Activated CD8-positive, alpha-beta T cell treated with anti-CD3 and anti-CD28 coated beads for 36 hours (primary cell): ENCODE results near the gene URM1. TPM values are rescaled to one million over a fixed set of nuclear protein-coding genes. Genes with fewer than 3 reads are reported as not detected.
A peak's percentile ranks its signal among the peaks of the same experiment; 100 is the strongest.

Experiments
- ATAC-seq: fragments of 200-7000 bp; cut with Tn5 transposase; one replicate; pipeline ENCODE4 v1.10.0; 2021; ENCODE audit warnings: mild to moderate bottlenecking, moderate library complexity
- CTCF ChIA-PET: fragments of 350-600 bp; sonication (Branson Sonifier 250); formaldehyde crosslinking; loops from one replicate; lab custom pipeline; 2021; ENCODE audit warnings: antibody characterized with exemption; lab: Charles Lee
- POLR2A ChIA-PET: fragments of 350-600 bp; sonication (Branson Sonifier 250); formaldehyde crosslinking; loops from one replicate; lab custom pipeline; 2021; ENCODE audit warnings: antibody characterized with exemption; lab: Charles Lee
- DNase-seq: peaks from one replicate; pipeline ENCODE4 v3.0.0-alpha.2; 2020
- H3K27ac Mint-ChIP-seq: one replicate; pipeline ENCODE4 v1.8.0; 2021; ENCODE audit warnings: mild to moderate bottlenecking, mixed read lengths
- H3K27me3 Mint-ChIP-seq: one replicate; pipeline ENCODE4 v1.8.0; 2021; ENCODE audit warnings: mixed read lengths
- H3K36me3 Mint-ChIP-seq: one replicate; pipeline ENCODE4 v1.8.0; 2021; ENCODE audit warnings: low read depth, mixed read lengths
- H3K4me1 Mint-ChIP-seq: one replicate; pipeline ENCODE4 v1.8.0; 2021; ENCODE audit warnings: low read depth, mixed read lengths
- H3K4me3 Mint-ChIP-seq: one replicate; pipeline ENCODE4 v1.8.0; 2021; ENCODE audit warnings: mild to moderate bottlenecking, moderate library complexity, mixed read lengths
- H3K9me3 Mint-ChIP-seq: one replicate; pipeline ENCODE4 v1.8.0; 2021; ENCODE audit warnings: mixed read lengths
- intact Hi-C: fragments of 100-400 bp; cut with micrococcal nuclease; formaldehyde crosslinking; loops from one replicate; pipeline ENCODE4 v1.10.0; 2022
- total RNA-seq, 2 experiments: library from RNA; stranded (reverse); gene quantifications; one replicate each; pipeline ENCODE4 v1.2.3, GENCODE V29; 2021
- TF ChIP-seq, protein P1 (sequence below): fragments of 200-600 bp; IDR thresholded peaks from one replicate; pipeline ENCODE4 v1.8.0; 2022; ENCODE audit warnings: antibody characterized with exemption, mild to moderate bottlenecking

The URM1 gene
- total RNA-seq: 10 to 100 TPM; 56.3 to 60.2 TPM

DNA sequence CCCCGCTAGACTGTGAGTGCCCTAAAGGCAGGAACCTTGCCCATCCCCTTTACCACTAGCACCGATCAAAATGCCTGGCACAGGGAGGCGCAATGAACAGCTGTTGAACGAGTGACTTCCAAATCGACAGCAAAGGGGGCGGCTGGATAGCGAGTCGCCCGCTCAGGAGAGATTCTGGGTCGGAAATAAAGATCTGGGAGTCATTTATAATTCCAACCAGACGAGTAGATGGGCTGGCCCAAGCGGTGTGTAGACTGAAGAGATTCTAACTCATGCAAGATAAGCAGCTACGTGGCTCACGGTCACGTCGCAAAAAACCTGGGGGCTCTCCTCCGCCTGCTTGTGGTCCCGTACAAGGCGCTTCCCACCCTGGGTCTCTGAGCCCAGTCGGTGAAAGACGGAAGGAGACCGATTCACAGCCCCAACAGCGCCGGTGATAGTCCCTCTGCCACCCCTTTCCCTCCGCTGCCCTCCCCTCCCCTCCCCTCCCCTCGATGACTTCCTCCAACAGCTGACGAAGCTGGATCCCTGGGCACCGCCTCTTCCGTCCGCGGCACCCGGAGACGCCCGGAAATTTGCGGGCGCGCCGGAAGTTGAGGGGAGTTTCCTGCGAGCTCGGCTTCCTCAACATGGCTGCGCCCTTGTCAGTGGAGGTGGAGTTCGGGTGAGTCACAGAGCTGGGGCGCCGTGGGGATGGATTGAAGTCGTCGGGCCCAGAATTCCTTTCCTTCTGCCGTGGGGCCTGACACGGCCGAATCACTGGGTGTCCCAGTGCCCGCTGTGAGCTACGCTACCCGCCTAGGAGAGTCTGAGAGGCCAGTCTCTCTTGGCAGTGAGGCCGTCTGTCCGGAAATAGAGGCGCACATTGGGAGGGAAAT lies at the start of gene URM1:
Gene URM1, plus strand, starts transcription at position 623 of the 878 bp plus-strand sequence. Its CDS starts 7 bp downstream, at position 630.
- CTCF ChIA-PET: interaction anchor here (0.7 to 4.3 kb wide), 6 partner anchors 9 to 180 kb away, joined by 3 to 38 read pairs (median 4); partner anchors contain the start of gene CIZ1
- Mint-ChIP-seq H3K9me3 (no peaks in the 10 kb centered on the region), H3K27ac (peak within 1 kb of the TSS; percentile 96), H3K27me3 (no peaks in the 10 kb centered on the region), H3K4me1 (peaks cover 29% of the 10 kb centered on the region), H3K4me3 (peak within 1 kb of the TSS; percentile 85), H3K36me3 (peaks cover 11% of the 10 kb centered on the region)
- intact Hi-C loops: no loop called here
- TF ChIP-seq, protein P1, sequence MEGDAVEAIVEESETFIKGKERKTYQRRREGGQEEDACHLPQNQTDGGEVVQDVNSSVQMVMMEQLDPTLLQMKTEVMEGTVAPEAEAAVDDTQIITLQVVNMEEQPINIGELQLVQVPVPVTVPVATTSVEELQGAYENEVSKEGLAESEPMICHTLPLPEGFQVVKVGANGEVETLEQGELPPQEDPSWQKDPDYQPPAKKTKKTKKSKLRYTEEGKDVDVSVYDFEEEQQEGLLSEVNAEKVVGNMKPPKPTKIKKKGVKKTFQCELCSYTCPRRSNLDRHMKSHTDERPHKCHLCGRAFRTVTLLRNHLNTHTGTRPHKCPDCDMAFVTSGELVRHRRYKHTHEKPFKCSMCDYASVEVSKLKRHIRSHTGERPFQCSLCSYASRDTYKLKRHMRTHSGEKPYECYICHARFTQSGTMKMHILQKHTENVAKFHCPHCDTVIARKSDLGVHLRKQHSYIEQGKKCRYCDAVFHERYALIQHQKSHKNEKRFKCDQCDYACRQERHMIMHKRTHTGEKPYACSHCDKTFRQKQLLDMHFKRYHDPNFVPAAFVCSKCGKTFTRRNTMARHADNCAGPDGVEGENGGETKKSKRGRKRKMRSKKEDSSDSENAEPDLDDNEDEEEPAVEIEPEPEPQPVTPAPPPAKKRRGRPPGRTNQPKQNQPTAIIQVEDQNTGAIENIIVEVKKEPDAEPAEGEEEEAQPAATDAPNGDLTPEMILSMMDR: no peak
- POLR2A ChIA-PET: interaction anchor here (0.6 to 2.4 kb wide), 9 partner anchors 9 to 331 kb away, joined by 3 to 12 read pairs (median 3); partner anchors contain the start of genes CERCAM, COQ4 and TRUB2
- DNase-seq: peak; percentile 96
- peak; percentile 96 for ATAC-seq

GRCh38 chr9:128321879-128322403 lies 49.2 kb upstream of the URM1 start:
- intact Hi-C loops: no loop called here
- no peaks in the 10 kb centered on the region for H3K9me3 Mint-ChIP-seq
- DNase-seq: no peak
- H3K27ac Mint-ChIP-seq: peak overlapping the region; percentile 97
- H3K36me3 Mint-ChIP-seq: peaks cover 12% of the 10 kb centered on the region
- CTCF ChIA-PET: interaction anchor here (3.4 kb wide), 1 partner anchor 26 kb away, joined by 10 read pairs; no protein-coding TSS in a partner anchor
- POLR2A ChIA-PET: interaction anchor here (0.6 to 2.0 kb wide), 11 partner anchors 12 to 231 kb away, joined by 3 to 7 read pairs (median 4); partner anchors contain the start of genes SPTAN1 and URM1
- peak; percentile 3 for ATAC-seq
- TF ChIP-seq, protein P1: no peak
- peaks cover 24% of the 10 kb centered on the region for H3K4me1 Mint-ChIP-seq
- no peaks in the 10 kb centered on the region for H3K27me3 Mint-ChIP-seq
- peak overlapping the region; percentile 99 for H3K4me3 Mint-ChIP-seq

- TF ChIP-seq, protein P1: no peak
- H3K9me3 Mint-ChIP-seq: no peaks in the 10 kb centered on the region
- no peaks in the 10 kb centered on the region for H3K27me3 Mint-ChIP-seq
- ATAC-seq (peak; percentile 87), DNase-seq (peak; percentile 96)
- peak within 1 kb of the TSS; percentile 97 for H3K27ac Mint-ChIP-seq
- intact Hi-C loops: no loop called here
- peaks cover 24% of the 10 kb centered on the region for H3K4me1 Mint-ChIP-seq
- peak within 1 kb of the TSS; percentile 99 for H3K4me3 Mint-ChIP-seq
- CTCF ChIA-PET: interaction anchor here (0.7 to 3.4 kb wide), 2 partner anchors 19 to 27 kb away, joined by 3 to 10 read pairs; no protein-coding TSS in a partner anchor
- H3K36me3 Mint-ChIP-seq: peaks cover 9% of the 10 kb centered on the region
- POLR2A ChIA-PET: interaction anchor here (0.6 to 2.0 kb wide), 9 partner anchors 10 to 230 kb away, joined by 3 to 7 read pairs (median 4); partner anchors contain the start of genes SPTAN1 and URM1
These were observed 48.6 kb upstream of the URM1 start, which contains the start of the genes COQ4 and TRUB2 for GRCh38 chr9:128322404-128323211. Gene COQ4 (plus strand): TSS chr9:128322839. CDS start chr9:128322859, 20 bp downstream. Gene TRUB2 (minus strand): TSS chr9:128322447. CDS start chr9:128322408, 39 bp downstream.

- Mint-ChIP-seq H3K27ac (peak overlapping the region; percentile 97), H3K36me3 (peaks cover 9% of the 10 kb centered on the region), H3K27me3 (no peaks in the 10 kb centered on the region), H3K9me3 (no peaks in the 10 kb centered on the region), H3K4me1 (peaks cover 24% of the 10 kb centered on the region), H3K4me3 (peak overlapping the region; percentile 99)
- POLR2A ChIA-PET: interaction anchor here (1.1 to 2.0 kb wide), 4 partner anchors 9 to 48 kb away, joined by 3 to 7 read pairs (median 5); partner anchors contain the start of gene URM1
- CTCF ChIA-PET: interaction anchor here (0.7 to 1.3 kb wide), 2 partner anchors 18 to 68 kb away, joined by 3 to 4 read pairs; no protein-coding TSS in a partner anchor
- TF ChIP-seq, protein P1: no peak
- ATAC-seq (peak; percentile 21), DNase-seq (no peak)
- intact Hi-C loops: no loop called here
These were observed 47.9 kb upstream of the URM1 start for GRCh38 chr9:128323212-128323730.
